ENCODE measurements around the gene RRBP1.

Gene RRBP1

GRCh38 chr20:17682103-17682888 is at the start of gene RRBP1:
TSS of gene RRBP1 (minus strand) at chr20:17682242. CDS start at chr20:17660507, 21,735 bp downstream.
- peak; percentile 78 to 99 (median 98) for DNase-seq

GRCh38 chr20:17731233-17731632 is 49.2 kb upstream of the RRBP1 start:
- no peak for DNase-seq

- no peak for DNase-seq
These were observed 48.0 kb upstream of the RRBP1 start for GRCh38 chr20:17730071-17730470.

- no peak for DNase-seq
These were observed 46.0 kb upstream of the RRBP1 start for GRCh38 chr20:17728074-17728473.

- no peak for DNase-seq
These were observed 45.3 kb upstream of the RRBP1 start for GRCh38 chr20:17727351-17727750.

GRCh38 chr20:17726902-17727301 is 44.9 kb upstream of the RRBP1 start:
- DNase-seq = no peak

GRCh38 chr20:17725094-17725835 is 43.2 kb upstream of the RRBP1 start:
- DNase-seq = no peak

- DNase-seq = no peak
These were observed 41.3 kb upstream of the RRBP1 start for GRCh38 chr20:17723301-17723691.

- DNase-seq = no peak
These were observed 40.7 kb upstream of the RRBP1 start for GRCh38 chr20:17722493-17723300.

GRCh38 chr20:17721802-17722486 is 39.9 kb upstream of the RRBP1 start:
- DNase-seq = no peak

- no peak for DNase-seq
These were observed 38.7 kb upstream of the RRBP1 start for GRCh38 chr20:17720755-17721154.

GRCh38 chr20:17716331-17716730 is 34.3 kb upstream of the RRBP1 start:
- DNase-seq = no peak

- no peak for DNase-seq
These were observed 33.0 kb upstream of the RRBP1 start for GRCh38 chr20:17715075-17715474.

- DNase-seq = no peak
These were observed 32.6 kb upstream of the RRBP1 start for GRCh38 chr20:17714597-17714996.

GRCh38 chr20:17712708-17713107 is 30.7 kb upstream of the RRBP1 start:
- DNase-seq = no peak

GRCh38 chr20:17712201-17712600 is 30.2 kb upstream of the RRBP1 start:
- no peak for DNase-seq

GRCh38 chr20:17711267-17711627 is 29.2 kb upstream of the RRBP1 start:
- DNase-seq = no peak

GRCh38 chr20:17710379-17711266 is 28.6 kb upstream of the RRBP1 start:
- DNase-seq = no peak

GRCh38 chr20:17709361-17710293 is 27.6 kb upstream of the RRBP1 start:
- no peak for DNase-seq

- no peak for DNase-seq
These were observed 26.8 kb upstream of the RRBP1 start for GRCh38 chr20:17708675-17709360.

Measured in C1 segment of cervical spinal cord (tissue), 14 donors.